Measurements from ENCODE around the gene LIX1. TPM values are rescaled to one million over a fixed set of nuclear protein-coding genes. Genes with fewer than 3 reads are reported as not detected.
A peak's percentile ranks its signal among the peaks of the same experiment; 100 is the strongest.

Gene LIX1
- polyA plus RNA-seq, 2 of the 4 experiments (the other 2 are of a cell fraction) = not detected

DNA sequence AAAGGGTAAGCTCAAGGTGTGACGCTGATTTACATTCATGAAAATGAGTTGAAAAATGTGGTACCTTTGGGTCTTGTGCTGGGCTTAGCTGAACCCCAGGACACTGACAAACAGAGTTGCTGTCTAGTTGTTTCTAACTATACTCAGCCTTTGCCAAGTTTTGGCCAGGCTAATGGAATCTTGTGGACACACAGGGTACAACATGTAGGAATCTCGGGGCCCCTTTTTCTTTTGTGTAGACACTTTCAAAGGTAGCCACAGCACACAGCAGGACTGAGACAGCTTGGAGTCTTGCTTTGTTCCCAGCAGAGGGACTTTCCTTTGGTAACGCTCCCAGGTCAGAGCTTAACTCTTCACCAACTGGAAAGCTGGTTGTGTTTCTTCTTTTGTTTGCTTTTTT is 7.8 kb downstream of the LIX1 start:
- no peaks in the 10 kb centered on the region for H3K4me1 ChIP-seq
- ChIA-PET POLR2A (no interaction called here), CTCF (no interaction called here)
- peak; percentile 43 to 50; a peak in 4 of 6 replicates for ATAC-seq
- H3K4me3 ChIP-seq = no peak overlapping the region
- FAIRE-seq = no peak
- no peaks in the 10 kb centered on the region for H3K9me3 ChIP-seq
- no peak for DNase-seq (ENCODE audit: low read depth in 1 of 2, low spot score in 1 of 2)
- H3K27ac ChIP-seq = no peak overlapping the region
- no peak overlapping the region for H3K4me2 ChIP-seq
- no peak for TF ChIP-seq SREBF2 (IDR thresholded peaks at IDR 0.05)
- TF ChIP-seq PHF8 (IDR thresholded peaks at IDR 0.05; ENCODE audit: borderline replicate concordance, low read depth) = no peak
- TF ChIP-seq, protein P1, sequence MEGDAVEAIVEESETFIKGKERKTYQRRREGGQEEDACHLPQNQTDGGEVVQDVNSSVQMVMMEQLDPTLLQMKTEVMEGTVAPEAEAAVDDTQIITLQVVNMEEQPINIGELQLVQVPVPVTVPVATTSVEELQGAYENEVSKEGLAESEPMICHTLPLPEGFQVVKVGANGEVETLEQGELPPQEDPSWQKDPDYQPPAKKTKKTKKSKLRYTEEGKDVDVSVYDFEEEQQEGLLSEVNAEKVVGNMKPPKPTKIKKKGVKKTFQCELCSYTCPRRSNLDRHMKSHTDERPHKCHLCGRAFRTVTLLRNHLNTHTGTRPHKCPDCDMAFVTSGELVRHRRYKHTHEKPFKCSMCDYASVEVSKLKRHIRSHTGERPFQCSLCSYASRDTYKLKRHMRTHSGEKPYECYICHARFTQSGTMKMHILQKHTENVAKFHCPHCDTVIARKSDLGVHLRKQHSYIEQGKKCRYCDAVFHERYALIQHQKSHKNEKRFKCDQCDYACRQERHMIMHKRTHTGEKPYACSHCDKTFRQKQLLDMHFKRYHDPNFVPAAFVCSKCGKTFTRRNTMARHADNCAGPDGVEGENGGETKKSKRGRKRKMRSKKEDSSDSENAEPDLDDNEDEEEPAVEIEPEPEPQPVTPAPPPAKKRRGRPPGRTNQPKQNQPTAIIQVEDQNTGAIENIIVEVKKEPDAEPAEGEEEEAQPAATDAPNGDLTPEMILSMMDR (IDR thresholded peaks at IDR 0.05) = no peak
- no peak for TF ChIP-seq RNF2 (IDR thresholded peaks at IDR 0.05; ENCODE audit: borderline replicate concordance, low read depth)
- TF ChIP-seq RFX5 (IDR thresholded peaks at IDR 0.05) = no peak
- TF ChIP-seq MAZ (IDR thresholded peaks at IDR 0.05; ENCODE audit: borderline replicate concordance, low read depth, low read length) = no peak
- TF ChIP-seq ZSCAN20 (CRISPR knock-in tag; IDR thresholded peaks at IDR 0.05) = no peak
- no peak for TF ChIP-seq CBX8 (IDR thresholded peaks at IDR 0.05)
- TF ChIP-seq, protein P2, sequence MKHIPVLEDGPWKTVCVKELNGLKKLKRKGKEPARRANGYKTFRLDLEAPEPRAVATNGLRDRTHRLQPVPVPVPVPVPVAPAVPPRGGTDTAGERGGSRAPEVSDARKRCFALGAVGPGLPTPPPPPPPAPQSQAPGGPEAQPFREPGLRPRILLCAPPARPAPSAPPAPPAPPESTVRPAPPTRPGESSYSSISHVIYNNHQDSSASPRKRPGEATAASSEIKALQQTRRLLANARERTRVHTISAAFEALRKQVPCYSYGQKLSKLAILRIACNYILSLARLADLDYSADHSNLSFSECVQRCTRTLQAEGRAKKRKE (CRISPR knock-in tag; IDR thresholded peaks at IDR 0.05; ENCODE audit: low read depth) = no peak
- no peak for TF ChIP-seq HOXB5 (CRISPR knock-in tag; IDR thresholded peaks at IDR 0.05)
- no peak for TF ChIP-seq FOSB (CRISPR knock-in tag; IDR thresholded peaks at IDR 0.05)
- TF ChIP-seq MYC (IDR thresholded peaks at IDR 0.05; ENCODE audit: borderline replicate concordance, low read length) = no peak
- TF ChIP-seq GATA3 (IDR thresholded peaks at IDR 0.05; ENCODE audit: borderline replicate concordance) = no peak
- no peak for TF ChIP-seq NFE2L2 (conservative IDR thresholded peaks at IDR 0.05; ENCODE audit: low read length)
- TF ChIP-seq, protein P3, sequence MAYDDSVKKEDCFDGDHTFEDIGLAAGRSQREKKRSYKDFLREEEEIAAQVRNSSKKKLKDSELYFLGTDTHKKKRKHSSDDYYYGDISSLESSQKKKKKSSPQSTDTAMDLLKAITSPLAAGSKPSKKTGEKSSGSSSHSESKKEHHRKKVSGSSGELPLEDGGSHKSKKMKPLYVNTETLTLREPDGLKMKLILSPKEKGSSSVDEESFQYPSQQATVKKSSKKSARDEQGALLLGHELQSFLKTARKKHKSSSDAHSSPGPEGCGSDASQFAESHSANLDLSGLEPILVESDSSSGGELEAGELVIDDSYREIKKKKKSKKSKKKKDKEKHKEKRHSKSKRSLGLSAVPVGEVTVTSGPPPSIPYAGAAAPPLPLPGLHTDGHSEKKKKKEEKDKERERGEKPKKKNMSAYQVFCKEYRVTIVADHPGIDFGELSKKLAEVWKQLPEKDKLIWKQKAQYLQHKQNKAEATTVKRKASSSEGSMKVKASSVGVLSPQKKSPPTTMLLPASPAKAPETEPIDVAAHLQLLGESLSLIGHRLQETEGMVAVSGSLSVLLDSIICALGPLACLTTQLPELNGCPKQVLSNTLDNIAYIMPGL (CRISPR knock-in tag; IDR thresholded peaks at IDR 0.05; ENCODE audit: borderline replicate concordance) = no peak
- TF ChIP-seq FOSL2 (IDR thresholded peaks at IDR 0.05) = no peak
- no peak for TF ChIP-seq FOSL2 (CRISPR knock-in tag; IDR thresholded peaks at IDR 0.05)
- TF ChIP-seq TFCP2L1 (CRISPR knock-in tag; IDR thresholded peaks at IDR 0.05) = no peak
- TF ChIP-seq CHD2 (IDR thresholded peaks at IDR 0.05; ENCODE audit: low read length, partially characterized antibody) = no peak
- TF ChIP-seq HOXB13 (CRISPR knock-in tag; IDR thresholded peaks at IDR 0.05; ENCODE audit: low read depth) = no peak
- 58% methylated on average over 3 of the region's 3 CpGs for WGBS (ENCODE audit: missing lambda C conversion rate)

DNA sequence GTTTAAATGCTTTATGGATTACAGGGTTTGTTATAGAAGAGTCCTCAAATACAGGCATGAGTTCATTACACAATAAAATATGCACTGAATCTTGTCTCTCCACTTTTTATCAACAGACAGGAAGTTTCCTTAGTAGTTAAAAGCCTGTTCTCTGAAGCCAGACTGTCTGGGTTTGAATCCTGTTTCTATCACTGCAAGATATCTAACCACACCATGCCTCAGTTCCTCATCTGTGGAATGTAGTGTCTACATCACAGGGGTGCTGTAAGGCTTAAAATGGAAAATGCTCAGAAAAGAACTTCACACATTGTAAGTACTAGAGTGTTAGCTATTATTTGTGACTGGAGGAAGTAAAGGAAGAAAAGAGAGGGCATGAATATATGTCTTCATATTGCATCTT is 9.3 kb downstream of the LIX1 start:
- FAIRE-seq (no peak), ATAC-seq (no peak), DNase-seq (ENCODE audit: low read depth in 1 of 2, low spot score in 1 of 2) (no peak)
- no peak for TF ChIP-seq FOSB (CRISPR knock-in tag; IDR thresholded peaks at IDR 0.05)
- no peak for TF ChIP-seq ZSCAN20 (CRISPR knock-in tag; IDR thresholded peaks at IDR 0.05)
- no peak for TF ChIP-seq RNF2 (IDR thresholded peaks at IDR 0.05; ENCODE audit: borderline replicate concordance, low read depth)
- TF ChIP-seq, protein P2 (CRISPR knock-in tag; IDR thresholded peaks at IDR 0.05; ENCODE audit: low read depth) = no peak
- no peak for TF ChIP-seq CHD4 (IDR thresholded peaks at IDR 0.05; ENCODE audit: borderline replicate concordance)
- ChIA-PET CTCF (interaction anchor here (1.3 kb wide), 1 partner anchor 16 kb away, joined by 4 read pairs; no protein-coding TSS in a partner anchor), POLR2A (no interaction called here)
- Histone ChIP-seq H3K4me1 (no peaks in the 10 kb centered on the region), H3K9me3 (no peaks in the 10 kb centered on the region), H3K4me3 (no peak overlapping the region), H3K27ac (no peak overlapping the region), H3K4me2 (no peak overlapping the region)
